Astrocyte of the spinal cord (primary cell): ENCODE data around the gene MEGF11.

Experiments used
- DNase-seq: peaks from one replicate; pipeline ENCODE4 v3.0.0; 2011; ENCODE audit warnings: low read depth, low spot score
- H3K4me3 ChIP-seq: 2 replicates; pipeline ENCODE4 v1.5.1; 2011; ENCODE audit warnings: low read depth, mild to moderate bottlenecking, low read length, moderate library complexity
- CTCF ChIP-seq: IDR thresholded peaks from 2 replicates; pipeline ENCODE4 v1.5.1; 2012; ENCODE audit warnings: low read depth, mild to moderate bottlenecking, low read length, inconsistent platforms
- in situ Hi-C: cut with HindIII; loops from 2 replicates; pipeline ENCODE4 v1.10.0; 2017; ENCODE audit warnings: low sequenced_read_pairs

The MEGF11 gene

GRCh38 chr15:66021496-66022162 lies 231.9 kb downstream of the MEGF11 start:
- H3K4me3 ChIP-seq, result no peak overlapping the region
- DNase-seq, result no peak
- TF ChIP-seq CTCF, result no peak
- in situ Hi-C loops, result no loop called here

- DNase-seq, result no peak
- no peak for TF ChIP-seq CTCF
Observed at GRCh38 chr15:66019826-66020398, 233.6 kb downstream of the MEGF11 start.

GRCh38 chr15:66019368-66019767 lies 234.2 kb downstream of the MEGF11 start:
- no peak for TF ChIP-seq CTCF
- no peak overlapping the region for H3K4me3 ChIP-seq
- no peak for DNase-seq
- in situ Hi-C loops, result no loop called here

More at GRCh38 chr15:66019826-66020398, 233.6 kb downstream of the MEGF11 start:
- in situ Hi-C loops, result no loop called here
- H3K4me3 ChIP-seq, result no peak overlapping the region

- H3K4me3 ChIP-seq, result no peak overlapping the region
- no peak for DNase-seq
- TF ChIP-seq CTCF, result no peak
- in situ Hi-C loops, result no loop called here
Observed at GRCh38 chr15:66018488-66018797, 235.1 kb downstream of the MEGF11 start.

GRCh38 chr15:66017792-66018487 lies 235.6 kb downstream of the MEGF11 start:
- H3K4me3 ChIP-seq, result no peak overlapping the region
- no peak for TF ChIP-seq CTCF
- in situ Hi-C loops, result no loop called here
- DNase-seq, result no peak

- TF ChIP-seq CTCF, result no peak
- H3K4me3 ChIP-seq, result no peak overlapping the region
- DNase-seq, result no peak
- in situ Hi-C loops, result no loop called here
Observed at GRCh38 chr15:66017000-66017399, 236.6 kb downstream of the MEGF11 start.
